ENCODE results near the gene SOD2. TPM values are rescaled to one million over a fixed set of nuclear protein-coding genes. Genes with fewer than 3 reads are reported as not detected.
A peak's percentile ranks its signal among the peaks of the same experiment; 100 is the strongest.
"Not testable (repeated sequence)": the region's sequence is repeated elsewhere in the genome, so short reads cannot be mapped to it uniquely, and the experiment has no call there.

SOD2 gene
- total RNA-seq: 189 TPM

DNA sequence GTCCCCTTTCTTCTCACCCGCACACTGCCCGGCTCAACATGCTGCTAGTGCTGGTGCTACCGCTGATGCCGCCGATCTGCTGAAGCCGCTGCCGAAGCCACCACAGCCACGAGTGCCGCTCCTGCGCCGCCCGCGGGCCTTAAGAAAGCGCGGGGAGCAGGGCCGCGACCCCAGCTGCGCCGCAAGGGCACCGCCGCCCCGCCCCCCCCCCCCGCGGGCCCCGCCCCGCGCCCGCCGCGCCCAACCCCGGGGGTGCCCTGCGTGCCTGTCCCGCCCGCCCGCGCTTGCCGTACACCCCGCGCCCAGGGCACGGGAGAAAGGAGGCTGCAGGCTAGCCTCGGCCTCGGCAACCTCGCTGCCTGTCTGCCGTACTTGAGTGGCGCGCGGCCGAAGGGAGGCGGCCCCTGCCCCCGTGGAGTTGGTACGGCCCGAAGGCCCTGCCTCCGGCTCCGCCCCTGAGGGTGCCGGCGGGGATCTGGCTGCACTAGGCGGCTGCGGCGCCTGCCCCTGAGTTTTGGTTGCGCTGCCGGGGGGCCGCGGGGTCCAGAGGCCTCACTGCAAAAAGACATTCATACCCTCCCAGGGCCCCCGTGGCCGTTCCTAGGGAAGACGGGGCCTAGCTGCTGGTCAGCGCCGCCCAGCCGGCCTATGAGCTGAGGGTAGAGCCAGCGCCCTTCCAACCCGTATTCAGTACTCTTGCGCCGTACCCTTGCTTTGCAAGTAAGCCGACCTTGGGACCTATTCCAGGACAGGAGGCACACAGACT, at the start of gene SOD2:
TSS of gene SOD2 (minus strand) at position 114 of the 766 bp plus-strand sequence. CDS start at position 40, 74 bp downstream.
- DNase-seq (ENCODE audit: low spot score): peak; percentile 79

DNA sequence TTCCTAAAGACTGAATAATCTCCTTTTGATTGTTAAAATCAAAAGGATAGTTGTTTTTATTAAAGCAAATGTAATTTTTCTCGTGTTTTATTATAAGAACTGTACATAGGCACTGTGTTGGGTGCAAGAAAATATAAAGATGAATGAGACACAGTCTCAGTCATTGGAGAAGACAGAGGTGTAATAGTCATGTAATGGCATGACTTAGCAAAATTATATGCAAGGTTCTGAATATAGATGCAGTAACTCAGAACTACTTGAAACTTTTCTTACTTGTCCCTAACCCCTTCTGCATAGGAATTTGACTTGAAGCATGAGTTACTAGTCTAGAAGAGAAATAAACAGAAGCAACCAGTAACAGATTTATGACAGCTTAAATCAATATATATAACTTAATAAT, 49.1 kb upstream of the SOD2 start:
- no peak for DNase-seq (ENCODE audit: low spot score)

DNA sequence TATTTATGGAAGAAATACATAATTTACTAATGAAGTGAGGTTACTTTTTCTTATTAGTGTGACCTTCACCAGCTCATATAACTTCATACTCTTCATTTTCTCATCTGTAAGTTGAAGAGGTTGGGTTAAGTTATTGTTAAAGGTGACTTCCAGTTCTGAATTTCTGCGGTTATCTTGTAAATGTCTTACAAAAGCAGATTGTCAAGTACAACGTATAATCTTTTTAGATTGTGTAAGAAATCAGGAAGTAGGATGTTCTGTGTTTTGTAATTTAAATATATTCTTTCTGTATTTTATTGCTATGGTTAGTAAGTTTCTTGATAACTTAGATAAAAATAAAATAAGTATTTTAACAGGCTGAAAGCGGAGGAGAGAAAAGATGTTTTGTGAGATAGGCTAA, 46.3 kb upstream of the SOD2 start:
- DNase-seq (ENCODE audit: low spot score): no peak

DNA sequence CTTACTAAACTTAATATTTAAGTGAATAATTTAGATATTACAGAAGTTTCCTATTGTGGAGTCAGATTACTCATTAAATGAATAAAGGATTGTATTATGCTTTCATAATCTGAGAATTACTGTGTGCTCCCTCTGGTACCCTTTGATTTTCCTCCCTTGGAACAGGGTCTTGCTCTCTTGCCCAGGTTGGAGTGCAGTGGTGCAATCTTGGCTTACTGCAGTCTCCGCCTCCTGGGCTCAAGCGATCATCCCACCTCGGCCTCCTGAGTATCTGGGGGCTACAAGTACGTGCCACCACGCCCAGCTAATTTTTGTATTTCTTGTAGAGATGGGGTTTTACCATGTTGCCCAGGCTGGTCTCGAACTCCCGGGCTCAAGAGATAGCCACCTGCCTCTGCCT, 43.9 kb upstream of the SOD2 start:
- no peak for DNase-seq (ENCODE audit: low spot score)

DNA sequence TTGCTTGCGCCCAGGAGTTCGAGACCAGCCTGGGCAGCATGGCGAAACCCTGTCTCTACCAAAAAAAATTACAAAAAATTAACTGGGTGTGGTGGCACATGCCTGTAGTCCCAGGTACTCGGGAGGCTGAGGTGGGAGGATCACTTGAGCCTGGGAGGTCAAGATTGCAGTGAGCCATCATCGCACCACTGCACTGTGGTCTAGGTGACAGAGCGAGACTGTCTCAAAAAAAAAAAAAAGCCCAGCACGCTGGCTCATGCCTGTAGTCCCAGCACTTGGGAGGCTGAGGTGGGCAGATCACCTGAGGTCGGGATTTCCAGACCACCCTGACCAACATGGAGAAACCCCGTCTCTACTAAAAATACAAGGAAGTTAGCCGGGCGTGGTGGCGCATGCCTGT, 40.4 kb upstream of the SOD2 start:
- not testable (repeated sequence) for DNase-seq (ENCODE audit: low spot score)

DNA sequence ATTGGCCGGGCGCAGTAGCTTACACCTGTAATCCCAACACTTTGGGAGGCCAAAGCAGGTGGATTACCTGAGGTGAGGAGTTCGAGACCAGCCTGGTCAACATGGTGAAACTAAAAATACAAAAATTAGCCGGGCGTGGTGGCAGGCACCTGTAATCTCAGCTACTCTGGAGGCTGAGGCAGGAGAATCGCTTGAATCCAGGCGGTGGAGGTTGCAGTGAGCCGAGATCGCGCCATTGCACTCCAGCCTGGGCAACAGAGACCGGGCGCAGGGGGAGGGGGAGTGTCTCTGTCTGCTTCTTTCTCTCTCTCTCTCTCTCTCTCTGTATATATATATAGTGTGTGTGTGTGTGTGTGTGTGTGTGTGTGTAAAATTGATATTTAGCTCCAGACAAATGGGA, 39.5 kb upstream of the SOD2 start:
- not testable (repeated sequence) for DNase-seq (ENCODE audit: low spot score)

DNA sequence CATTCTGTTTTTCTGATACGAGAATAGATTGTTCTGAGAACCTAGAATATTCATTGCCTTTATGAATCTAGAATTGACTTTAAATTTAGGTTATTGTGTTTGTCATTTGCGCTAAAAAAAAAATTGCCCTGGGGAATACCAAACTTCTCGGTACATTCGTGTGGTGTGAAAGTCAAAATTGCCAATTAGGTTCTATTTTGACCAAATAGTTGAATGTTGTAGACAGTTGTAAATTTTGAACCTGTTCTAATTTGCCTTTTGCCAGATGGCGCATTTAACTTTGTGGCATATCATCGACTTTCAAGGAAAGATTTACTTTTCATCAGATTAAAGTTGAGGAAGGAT, 37.3 kb upstream of the SOD2 start:
- no peak for DNase-seq (ENCODE audit: low spot score)

DNA sequence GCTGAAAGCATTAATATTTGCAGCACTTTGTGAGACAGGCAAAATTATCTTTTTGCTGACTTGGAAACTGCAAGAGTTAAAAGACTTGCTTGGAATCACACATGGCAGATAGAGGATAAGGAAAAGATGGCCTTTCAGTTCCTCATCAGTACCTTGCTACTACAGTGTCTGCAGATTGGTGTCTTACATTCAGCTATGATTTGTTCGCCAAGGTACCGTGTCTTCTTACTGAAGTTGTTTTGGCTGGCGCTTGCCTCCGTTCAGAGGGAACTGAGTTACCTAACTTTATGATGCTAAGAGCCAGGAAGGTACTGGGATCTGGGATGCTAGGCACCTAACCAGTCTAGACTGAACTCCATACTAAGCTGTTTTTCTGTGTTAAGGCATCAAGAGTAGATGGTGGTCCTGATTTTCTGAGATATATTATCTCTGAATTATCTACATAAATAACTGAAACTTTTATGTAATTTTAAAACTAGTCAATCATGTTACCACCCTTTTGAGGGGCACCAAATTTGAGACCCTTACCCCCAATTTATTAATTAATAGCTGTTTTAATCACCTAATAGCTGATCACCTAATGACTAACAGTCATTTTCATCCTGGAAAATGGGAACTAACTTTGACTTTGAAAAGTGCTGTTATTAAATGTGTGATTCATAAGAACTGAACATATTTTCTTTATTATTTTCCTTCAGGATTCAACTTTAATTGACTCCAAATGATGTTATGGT, 36.7 kb upstream of the SOD2 start:
- DNase-seq (ENCODE audit: low spot score): no peak

DNA sequence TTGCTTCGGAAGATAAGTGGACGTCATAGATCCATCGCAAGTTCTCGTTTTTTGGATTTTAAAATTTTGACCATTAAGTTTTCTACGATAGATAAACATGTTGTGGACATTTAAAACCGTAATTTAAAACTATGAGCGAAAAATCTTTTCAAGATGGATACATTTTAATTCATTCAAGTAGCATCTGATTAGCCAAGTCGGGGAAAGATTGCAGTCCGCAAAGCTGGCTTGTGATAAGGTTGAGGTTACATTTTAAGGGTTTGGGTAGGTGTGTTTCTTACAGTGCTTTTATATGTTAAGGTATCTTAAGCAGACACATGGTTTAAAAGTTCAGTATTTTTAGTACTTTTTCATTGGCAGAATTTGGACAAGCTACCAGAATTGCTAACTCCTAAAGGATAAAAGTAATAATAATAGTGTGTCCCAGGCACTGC, 35.5 kb upstream of the SOD2 start:
- no peak for DNase-seq (ENCODE audit: low spot score)

DNA sequence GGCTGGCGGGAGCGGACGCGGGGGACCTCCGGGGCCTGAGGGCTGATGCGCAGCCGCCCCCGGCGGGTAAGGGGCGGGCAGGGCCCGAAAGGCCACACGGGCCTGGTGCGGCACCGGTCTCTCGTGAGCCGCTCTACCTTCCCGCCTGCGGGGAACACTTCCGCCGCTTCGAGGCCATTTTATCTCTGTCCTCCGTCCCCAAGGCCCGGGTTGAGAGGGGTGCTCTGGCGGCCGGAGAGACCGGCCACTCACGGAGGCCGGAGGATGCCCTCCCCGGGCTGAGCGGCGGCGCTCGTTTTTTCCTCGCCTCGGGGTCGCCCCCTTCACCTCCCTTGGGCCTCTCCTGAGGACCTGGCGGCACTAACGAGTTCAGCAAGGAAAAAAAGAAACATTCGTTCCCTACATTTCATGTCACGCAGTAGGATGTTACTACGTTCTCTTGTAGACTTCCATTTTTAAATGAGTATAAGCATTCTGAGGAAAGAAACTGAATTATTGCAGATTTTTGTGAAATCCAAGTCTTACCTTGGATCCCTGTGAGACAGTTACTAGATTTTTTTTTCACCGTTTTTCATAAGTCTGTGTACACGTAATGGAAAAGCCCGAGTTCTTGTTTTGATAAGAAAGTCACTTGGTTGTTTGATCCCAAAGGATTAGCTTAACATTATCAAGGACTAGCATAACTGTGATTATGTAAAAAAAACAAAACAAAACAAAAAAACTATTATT, 34.8 kb upstream of the SOD2 start:
- no peak for DNase-seq (ENCODE audit: low spot score)

DNA sequence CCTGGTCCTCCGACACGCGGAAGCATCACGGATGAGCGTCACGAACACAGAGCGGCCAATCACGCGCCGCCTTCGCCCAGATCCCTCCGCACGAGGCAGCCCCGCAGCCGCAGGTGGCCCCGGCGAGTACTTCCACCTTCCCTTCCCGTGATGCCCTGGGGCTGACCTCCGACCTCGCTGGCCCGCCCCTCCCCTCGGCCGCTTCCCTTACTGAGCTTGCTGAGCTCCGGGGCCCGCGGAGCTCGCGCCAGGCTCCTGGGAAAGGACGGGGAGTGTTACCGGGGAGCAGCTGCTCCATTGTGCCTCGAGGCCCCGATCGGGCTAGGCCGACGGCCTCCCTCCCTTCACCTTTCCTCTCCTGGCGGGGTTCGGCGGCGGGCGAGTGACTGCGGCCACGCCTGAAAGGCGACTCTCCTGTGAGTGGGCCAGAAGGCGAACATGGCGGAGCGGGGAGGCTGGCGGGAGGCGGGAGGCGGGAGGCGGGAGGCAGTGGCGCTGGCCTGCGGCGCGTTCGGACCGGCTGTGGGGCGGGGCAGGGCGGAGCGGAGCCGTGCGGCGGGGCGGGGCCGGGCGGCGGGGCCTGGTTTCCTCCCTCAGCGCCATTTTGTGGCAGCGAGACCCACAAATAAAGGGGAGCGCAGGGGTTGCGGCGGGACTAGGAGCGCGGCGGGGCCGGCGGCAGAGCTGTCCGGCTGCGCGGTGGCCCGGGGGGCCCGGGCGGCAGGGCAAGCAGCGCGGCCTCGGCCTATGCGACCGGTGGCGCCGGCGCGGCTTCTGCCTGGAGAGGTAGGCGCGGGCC, 34.1 kb upstream of the SOD2 start, which contains the start of gene WTAP:
TSS of gene WTAP (plus strand) at position 589 of the 799 bp plus-strand sequence. CDS start 8,760 bp downstream, outside the sequence.
- peak; percentile 96 for DNase-seq (ENCODE audit: low spot score)

DNA sequence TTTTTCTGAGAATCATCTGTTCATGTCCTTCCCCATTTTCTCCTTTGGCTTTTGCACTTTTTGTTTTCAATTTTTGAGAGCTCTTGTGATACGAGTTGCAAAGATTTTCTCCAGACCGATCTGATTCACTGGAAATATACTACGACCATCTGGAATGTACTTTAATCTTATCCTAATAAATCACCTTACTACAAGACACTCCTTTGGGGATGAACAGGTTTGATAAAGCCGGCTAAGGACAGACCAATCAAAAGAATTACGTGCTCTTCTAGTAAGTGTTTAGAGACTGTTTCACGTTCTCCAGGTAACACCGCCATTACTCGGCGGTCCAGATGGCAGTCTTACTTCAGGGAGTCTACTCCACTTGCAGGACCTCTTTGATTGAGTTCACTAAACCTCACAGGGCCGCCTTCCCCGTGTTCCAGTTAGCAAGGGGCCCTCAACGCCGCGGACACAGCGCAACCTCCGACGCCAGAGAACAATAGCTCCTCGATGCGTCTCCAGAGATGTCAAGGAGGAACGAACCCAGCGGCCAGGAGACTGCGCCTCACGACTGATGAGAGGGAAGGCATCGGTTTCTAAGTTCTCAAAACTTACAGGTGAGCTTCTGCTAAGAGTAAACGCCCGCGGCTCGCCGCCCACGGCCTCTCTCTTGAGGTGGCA, 33.3 kb upstream of the SOD2 start:
- no peak for DNase-seq (ENCODE audit: low spot score)

DNA sequence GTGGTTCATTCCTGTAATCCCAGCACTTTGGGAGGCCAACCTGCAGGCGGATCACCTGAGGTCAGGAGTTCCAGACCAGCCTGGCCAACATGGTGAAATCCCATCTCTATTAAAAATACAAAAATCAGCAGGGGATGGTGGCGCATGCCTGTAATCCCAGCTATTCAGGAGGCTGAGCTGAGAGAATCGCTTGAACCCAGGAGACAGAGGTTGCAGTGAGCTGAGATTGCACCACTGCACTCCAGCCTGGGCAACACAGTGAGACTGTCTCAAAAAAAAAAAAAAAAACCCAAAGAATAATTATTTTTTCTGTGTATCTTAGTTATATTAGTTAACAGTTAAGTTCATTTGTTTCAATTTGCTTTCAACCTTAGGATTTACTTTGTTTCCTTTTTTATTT, 32.2 kb upstream of the SOD2 start:
- not testable (repeated sequence) for DNase-seq (ENCODE audit: low spot score)

DNA sequence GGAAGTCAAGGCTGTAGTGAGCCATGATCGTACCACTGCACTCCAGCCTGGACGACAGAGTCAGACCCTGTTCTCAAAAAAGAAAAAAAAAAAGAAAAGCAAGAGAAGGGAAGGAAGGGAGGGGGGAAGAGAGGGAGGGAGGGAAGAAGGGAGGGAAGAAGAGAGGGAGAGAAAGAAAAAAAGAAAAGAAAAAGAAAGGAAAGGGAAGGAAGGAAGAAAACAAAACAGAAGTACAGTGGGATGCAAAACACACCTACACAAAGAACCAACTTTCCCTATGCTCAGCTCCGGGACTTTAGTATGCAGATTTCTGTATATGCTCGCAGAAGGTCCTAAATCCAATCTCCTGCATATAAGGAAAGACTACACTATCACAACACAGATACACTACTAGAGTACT, 31.7 kb upstream of the SOD2 start:
- DNase-seq (ENCODE audit: low spot score): no peak

DNA sequence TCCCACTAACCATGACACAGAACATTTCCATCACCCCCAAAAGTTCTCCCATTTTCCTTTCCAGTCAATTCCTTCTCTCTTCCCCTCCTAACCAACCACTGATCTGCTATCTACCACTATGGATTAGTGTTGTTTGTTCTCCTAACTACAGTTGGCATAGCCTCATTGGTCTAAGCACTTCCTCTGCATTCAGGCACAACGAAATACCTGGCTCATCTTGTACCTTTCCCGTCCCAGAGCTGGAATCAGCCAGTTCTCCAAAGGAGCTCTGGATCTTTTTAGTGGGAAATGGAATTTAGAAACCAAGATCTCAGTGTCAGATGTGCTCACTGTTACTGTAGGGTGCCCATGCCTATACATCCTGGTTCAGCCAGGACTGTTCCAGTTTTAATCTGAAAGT, 30.2 kb upstream of the SOD2 start:
- DNase-seq (ENCODE audit: low spot score): no peak

DNA sequence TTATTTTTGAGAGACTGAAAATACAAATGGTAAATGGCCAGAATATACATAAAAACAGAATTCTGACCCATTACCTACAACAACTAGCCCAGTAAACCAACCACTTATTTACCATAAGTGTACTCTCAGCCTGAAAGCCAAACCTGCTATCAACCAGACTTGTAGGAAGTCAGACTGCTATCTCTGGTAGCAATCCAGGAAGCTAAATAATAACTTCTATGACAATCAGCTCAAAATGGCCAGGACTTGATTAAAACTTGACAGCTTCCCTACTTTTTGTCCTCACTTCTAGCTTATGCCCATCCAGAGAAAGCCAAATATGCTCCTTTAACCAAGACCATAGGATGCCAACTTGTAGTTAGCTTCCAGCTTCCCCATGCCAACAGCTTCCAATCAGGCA, 29.6 kb upstream of the SOD2 start:
- DNase-seq (ENCODE audit: low spot score): no peak

DNA sequence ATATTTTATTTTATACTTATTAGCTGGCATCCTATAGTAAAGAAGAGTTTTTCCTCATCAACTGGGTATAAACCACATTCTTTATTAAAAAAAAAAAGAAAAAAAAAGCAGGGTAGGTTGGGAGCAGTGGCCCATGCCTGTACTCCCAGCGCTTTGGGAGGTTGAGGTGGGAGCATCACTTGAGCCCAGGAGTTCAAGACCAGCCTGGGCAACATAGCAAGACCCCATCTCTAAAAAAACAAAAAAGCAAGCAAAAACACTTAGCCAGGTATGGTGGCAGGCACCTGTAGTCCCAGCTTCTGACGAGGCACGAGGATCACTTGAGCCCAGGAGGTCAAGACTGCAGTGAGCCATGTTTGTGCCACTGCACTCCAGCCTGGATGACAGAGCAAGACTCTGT, 28.9 kb upstream of the SOD2 start:
- not testable (repeated sequence) for DNase-seq (ENCODE audit: low spot score)

DNA sequence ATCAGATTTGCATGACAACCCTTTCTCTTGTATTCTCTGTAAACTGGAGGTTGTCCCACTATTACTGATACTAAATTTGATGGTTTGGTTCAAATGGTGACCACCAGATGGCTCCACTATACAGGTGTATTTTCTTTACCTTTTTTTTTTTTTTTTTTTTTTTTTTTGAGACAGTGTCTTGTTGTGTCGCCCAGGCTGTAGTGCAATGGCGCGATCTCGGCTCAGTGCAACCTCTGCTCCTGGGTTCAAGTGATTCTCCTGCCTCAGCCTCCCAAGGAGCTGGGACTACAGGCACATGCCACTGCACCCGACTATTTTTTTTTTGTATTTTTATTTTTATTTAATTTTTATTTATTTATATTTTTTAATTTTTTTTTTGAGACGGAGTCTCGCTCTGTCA, 27.7 kb upstream of the SOD2 start:
- DNase-seq (ENCODE audit: low spot score): peak; percentile 36

DNA sequence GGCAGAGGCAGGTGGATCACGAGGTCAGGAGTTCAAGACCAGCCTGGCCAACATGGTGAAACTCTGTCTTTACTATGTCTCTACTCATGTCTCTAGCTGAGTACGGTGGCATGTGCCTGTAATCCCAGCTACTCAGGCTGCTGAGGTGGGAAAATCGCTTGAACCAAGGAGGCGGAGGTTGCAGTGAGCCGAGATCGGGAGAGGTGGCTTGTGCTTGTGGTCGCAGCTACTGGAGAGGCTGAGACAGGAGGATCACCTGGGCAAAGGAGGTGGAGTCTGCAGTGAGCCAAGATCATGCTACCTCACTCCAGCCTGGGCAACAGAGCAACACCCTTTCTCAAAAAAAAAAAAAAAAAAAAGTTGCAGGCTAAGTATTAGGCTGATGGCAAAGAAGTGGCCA, 26.2 kb upstream of the SOD2 start:
- DNase-seq (ENCODE audit: low spot score): no peak

DNA sequence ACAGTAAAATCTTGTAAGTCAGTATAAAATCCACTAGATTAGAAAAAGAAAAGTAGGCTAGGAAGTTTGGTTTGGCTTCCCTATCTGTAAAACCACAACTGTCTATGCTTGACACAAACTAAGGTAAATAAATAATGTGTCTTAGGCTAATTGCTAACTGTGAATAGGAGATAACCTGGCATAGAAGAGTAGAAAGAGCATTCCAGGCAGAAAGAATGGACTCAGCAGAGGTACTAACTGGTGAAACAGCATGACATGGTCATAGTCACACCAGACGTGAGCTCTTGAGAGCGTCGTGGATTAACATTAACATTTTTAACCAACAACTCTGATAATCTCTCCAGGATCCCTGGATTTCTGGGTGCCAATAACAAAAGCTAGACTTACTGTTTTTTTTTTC, 25.6 kb upstream of the SOD2 start:
- no peak for DNase-seq (ENCODE audit: low spot score)
